PFSK-1 (cell line): ENCODE results near the gene PRICKLE4.

Source experiments
- FOXP2 ChIP-seq: optimal IDR thresholded peaks from 2 replicates; pipeline ENCODE3; 2011; ENCODE audit warnings: borderline replicate concordance, control low read depth, inconsistent platforms; ENCODE audit not compliant: insufficient read depth; ENCODE audit errors: extremely low read length, extremely low read depth
- POLR2AphosphoS5 ChIP-seq: IDR thresholded peaks from 2 replicates; pipeline ENCODE4 v1.6.1; 2012; ENCODE audit warnings: low read depth, mild to moderate bottlenecking, control low read depth, low read length, moderate library complexity
- SIN3A ChIP-seq: IDR thresholded peaks from 2 replicates; pipeline ENCODE4 v1.6.1; 2012; ENCODE audit warnings: mild to moderate bottlenecking, low read length, moderate library complexity, borderline replicate concordance; ENCODE audit not compliant: insufficient read depth
- TAF1 ChIP-seq: IDR thresholded peaks from 2 replicates; pipeline ENCODE4 v1.6.1; 2012; ENCODE audit warnings: low read length, control low read depth, borderline replicate concordance; ENCODE audit not compliant: insufficient read depth
- TF ChIP-seq, protein P1 (sequence below), 2 experiments: IDR thresholded peaks; 2 replicates each; pipeline versions ENCODE4 v1.6.1 to v1.8.0; 2011 to 2012; ENCODE audit warnings: low read depth in 2 of 2, low read length in 2 of 2, control low read depth in 1 of 2, inconsistent platforms in 1 of 2, mild to moderate bottlenecking in 1 of 2, moderate library complexity in 1 of 2; ENCODE audit not compliant: insufficient read depth in 1 of 2

PRICKLE4 gene

DNA sequence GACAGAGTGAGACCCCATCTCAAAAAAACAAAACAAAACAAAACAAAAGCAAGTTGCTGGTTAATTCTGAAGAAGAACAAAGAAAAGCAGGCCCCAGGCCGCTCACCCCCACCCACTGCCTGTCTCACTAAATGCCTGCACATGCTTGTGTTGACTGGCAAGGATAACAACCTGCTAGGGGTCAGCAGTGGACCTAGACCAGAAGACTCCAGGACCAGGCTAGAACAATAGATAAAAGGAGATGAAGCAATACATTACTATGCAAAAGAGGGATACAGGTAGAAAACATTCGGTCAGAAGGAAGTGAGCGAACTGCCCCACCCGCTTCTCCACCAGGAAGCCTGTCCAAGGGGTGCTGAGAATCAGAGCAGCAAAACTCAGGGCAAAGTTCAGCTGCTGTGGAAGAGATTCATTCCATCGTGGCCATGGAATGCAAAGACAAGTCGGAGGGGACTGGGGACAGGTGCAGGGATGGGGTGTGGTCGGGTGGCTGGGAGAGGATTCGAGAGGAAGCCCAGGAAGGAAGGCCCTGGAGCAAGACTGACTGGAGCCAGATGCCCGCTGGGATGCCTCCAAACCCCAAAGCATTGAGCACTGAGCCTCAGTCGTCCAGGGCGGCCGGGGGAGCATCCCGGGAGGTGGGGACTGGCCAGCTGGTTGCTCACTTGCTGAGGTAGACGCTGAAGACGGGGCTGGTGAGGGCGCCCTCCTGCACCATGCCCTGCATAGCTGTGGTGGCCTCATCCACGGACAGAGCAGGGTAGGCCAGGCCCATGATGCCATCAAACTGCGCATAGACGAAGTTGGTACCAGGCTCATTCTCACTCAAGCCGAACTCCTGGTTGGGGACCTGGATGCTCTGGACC lies 38.7 kb upstream of the PRICKLE4 start:
- TF ChIP-seq FOXP2 (no peak), TAF1 (no peak), SIN3A (no peak), POLR2AphosphoS5 (no peak)
- TF ChIP-seq, protein P1, sequence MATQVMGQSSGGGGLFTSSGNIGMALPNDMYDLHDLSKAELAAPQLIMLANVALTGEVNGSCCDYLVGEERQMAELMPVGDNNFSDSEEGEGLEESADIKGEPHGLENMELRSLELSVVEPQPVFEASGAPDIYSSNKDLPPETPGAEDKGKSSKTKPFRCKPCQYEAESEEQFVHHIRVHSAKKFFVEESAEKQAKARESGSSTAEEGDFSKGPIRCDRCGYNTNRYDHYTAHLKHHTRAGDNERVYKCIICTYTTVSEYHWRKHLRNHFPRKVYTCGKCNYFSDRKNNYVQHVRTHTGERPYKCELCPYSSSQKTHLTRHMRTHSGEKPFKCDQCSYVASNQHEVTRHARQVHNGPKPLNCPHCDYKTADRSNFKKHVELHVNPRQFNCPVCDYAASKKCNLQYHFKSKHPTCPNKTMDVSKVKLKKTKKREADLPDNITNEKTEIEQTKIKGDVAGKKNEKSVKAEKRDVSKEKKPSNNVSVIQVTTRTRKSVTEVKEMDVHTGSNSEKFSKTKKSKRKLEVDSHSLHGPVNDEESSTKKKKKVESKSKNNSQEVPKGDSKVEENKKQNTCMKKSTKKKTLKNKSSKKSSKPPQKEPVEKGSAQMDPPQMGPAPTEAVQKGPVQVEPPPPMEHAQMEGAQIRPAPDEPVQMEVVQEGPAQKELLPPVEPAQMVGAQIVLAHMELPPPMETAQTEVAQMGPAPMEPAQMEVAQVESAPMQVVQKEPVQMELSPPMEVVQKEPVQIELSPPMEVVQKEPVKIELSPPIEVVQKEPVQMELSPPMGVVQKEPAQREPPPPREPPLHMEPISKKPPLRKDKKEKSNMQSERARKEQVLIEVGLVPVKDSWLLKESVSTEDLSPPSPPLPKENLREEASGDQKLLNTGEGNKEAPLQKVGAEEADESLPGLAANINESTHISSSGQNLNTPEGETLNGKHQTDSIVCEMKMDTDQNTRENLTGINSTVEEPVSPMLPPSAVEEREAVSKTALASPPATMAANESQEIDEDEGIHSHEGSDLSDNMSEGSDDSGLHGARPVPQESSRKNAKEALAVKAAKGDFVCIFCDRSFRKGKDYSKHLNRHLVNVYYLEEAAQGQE (IDR thresholded peaks at IDR 0.05; ENCODE audit: insufficient read depth in 1 of 2, low read depth in 2 of 2, low read length in 2 of 2): no peak

DNA sequence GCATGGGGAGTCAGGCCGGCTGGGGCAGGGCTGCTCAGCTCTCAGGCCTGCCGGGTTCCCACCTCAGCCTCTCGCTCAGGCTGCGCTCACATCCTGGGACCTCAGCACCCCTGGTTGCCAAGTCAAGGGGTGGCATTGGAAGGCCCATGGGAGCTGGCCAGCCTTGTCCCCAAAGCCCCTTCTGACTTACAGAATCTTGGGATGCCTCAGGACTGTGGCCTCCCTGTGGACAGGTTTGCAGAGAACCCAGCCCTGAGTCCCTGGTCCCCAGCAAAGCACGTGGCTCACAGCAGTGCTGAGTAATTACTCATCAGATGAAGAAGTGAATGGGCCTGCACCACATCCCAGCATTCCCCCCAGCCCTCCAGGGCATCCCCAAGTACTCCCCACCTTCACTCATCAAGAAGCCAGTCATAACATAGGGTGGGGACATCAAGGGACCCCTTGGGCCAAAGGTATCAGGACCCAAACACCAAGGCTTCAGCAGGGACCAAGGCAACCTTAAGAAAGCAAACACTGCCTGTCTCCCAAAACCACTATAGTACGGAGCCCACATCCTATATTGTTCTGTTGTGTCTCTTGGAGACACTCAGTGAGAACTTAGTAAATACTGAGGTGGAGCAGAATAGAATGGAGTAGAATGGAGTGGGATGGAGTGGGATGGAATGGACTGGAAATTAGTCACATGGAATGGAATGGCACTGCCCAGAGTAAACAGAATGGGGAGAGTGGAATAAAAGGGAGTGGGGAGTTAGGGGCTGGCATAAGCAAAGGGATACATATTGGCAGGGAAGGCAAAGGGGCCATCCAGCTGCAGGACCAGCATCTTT lies 37.0 kb upstream of the PRICKLE4 start:
- no peak for TF ChIP-seq POLR2AphosphoS5
- TF ChIP-seq SIN3A: no peak
- TF ChIP-seq FOXP2: no peak
- TF ChIP-seq, protein P1 (IDR thresholded peaks at IDR 0.05; ENCODE audit: insufficient read depth in 1 of 2, low read depth in 2 of 2, low read length in 2 of 2): no peak
- no peak for TF ChIP-seq TAF1

DNA sequence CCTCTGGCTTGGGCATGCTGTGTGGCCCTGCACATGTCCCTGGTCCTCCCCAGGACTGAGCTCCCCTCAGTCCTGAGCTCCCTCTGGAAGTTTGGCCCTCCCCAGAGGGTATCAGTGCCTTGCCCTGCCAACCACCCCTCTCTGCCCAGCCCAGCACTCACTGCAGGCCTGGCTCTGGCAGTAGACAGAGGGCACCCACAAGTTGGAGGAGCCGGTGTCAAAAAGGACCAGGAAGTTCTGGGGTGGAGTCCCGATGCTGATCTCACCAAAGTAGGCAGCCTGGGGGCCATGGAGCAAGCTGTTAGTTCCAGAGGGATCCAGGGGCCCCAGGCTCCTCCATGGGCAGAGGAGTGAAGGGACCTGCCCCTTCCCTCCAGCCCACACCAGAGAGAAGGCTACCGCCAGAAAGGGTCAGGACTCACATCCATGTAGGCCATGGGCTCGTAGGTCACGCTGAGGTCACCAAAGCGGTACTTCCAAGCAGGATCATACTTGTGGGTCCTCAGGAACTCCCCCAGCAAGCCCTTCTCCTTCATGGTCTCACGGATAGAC lies 36.3 kb upstream of the PRICKLE4 start:
- no peak for TF ChIP-seq SIN3A
- no peak for TF ChIP-seq POLR2AphosphoS5
- TF ChIP-seq FOXP2: no peak
- TF ChIP-seq, protein P1 (IDR thresholded peaks at IDR 0.05; ENCODE audit: insufficient read depth in 1 of 2, low read depth in 2 of 2, low read length in 2 of 2): no peak
- no peak for TF ChIP-seq TAF1

DNA sequence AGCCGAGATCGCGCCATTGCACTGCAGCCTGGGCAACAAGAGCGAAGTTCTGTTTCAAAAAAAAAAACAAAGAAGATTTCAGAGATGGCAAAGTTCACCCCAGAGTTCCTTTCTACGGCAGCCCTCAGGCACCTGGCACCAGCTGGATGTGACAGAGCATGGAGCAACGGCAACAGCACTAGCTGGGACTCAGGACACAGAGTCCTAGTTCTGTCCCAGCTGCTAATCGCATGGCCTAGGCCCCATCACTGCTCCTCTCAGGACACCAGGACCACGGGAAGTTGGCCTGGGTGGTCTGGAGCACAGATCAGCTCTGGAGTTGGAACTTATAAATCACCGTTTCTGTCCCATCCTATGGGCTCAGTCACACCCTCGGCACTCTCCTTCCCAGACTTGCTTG lies 34.5 kb upstream of the PRICKLE4 start:
- TF ChIP-seq POLR2AphosphoS5 (no peak), FOXP2 (no peak), SIN3A (no peak)
- TF ChIP-seq, protein P1 (IDR thresholded peaks at IDR 0.05; ENCODE audit: insufficient read depth in 1 of 2, low read depth in 2 of 2, low read length in 2 of 2): no peak
